AG09319 (cell line): ENCODE measurements around the gene SHCBP1L.

Experiments
- DNase-seq: peaks from one replicate; pipeline ENCODE4 v3.0.0-alpha.2; 2010; ENCODE audit warnings: low read depth; ENCODE audit errors: extremely low read depth
- CTCF ChIP-seq: IDR thresholded peaks from 2 replicates; pipeline ENCODE4 v1.5.1; 2011; ENCODE audit warnings: low read depth, mild to moderate bottlenecking, inconsistent platforms, low read length, moderate library complexity

SHCBP1L gene

GRCh38 chr1:182939413-182939812 lies 13.6 kb downstream of the SHCBP1L start:
- TF ChIP-seq CTCF = no peak
- DNase-seq = no peak

DNA sequence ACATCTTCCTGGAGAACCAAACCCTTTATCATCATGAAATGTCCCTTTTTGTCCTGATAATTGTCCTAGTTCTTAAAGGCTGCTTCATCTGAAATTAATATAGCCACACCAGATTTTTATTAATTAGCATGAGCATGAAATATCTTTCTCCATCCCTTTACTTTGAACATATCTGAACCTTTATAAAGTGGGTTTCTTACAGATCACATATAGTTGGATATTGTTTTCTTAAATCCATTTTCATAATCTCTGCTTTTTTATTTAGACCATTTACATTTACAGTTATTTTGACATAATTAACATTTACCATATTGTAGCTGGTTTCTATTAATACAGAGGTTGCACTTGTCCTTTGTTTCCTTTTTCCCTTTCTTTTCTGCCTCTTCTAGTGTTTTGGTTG lies 17.2 kb downstream of the SHCBP1L start:
- TF ChIP-seq CTCF = no peak
- no peak for DNase-seq

GRCh38 chr1:182930985-182931384 lies 22.0 kb downstream of the SHCBP1L start:
- no peak for TF ChIP-seq CTCF
- no peak for DNase-seq

DNA sequence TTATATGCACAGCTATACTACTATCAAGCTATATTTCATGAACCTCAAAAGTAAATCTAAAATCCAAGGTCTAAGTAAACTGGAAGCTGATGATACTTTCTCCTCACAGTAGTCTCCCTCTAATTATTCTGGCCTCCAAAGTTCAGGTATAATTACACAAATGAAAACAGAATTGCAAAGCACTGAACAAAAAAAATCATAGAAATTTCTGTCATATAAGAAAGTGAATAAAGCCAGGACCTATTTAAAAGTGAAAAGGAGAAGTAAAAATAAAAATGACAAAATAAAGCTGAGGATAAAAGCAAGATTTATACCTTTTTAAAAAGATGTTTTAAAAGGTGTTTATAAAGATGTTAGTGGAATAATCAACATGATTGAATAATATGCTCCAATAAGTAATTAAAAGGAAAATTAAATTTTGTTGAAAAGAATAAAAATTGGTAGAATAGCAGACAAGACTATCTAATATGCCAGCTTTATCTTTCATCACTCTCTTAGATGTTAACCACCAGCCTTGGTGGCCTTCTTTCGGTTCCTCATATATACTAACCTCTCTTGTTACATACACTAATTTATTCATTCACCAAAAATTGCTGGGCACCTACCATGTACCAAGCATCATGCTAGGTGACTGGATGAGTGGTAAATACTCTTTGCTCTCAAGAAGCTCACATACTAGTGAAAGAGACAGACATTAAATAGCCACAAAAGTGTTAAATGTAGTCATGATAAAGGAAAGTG lies 25.1 kb downstream of the SHCBP1L start:
- TF ChIP-seq CTCF = no peak
- no peak for DNase-seq

GRCh38 chr1:182925661-182926060 lies 27.3 kb downstream of the SHCBP1L start:
- DNase-seq = no peak
- TF ChIP-seq CTCF = no peak

GRCh38 chr1:182917378-182917777 lies 35.6 kb downstream of the SHCBP1L start:
- TF ChIP-seq CTCF = no peak
- no peak for DNase-seq

DNA sequence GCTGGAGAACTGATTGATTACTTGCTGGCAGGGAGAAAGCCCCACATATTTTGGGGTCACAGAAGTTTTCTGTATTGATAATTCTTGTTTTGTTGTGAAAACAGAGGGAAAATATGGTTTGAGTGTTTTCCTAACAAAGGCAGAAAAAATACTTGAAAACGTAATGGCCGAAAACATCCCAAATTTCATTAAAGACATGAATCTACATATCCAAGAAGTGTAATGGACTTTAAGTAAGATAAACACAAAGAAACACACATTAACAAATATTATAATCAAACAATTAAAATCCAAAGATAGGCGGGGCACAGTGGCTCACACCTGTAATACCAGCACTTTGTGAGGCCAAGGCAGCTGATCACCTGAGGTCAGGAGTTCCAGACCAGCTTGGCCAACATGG lies 39.6 kb downstream of the SHCBP1L start:
- DNase-seq = no peak
- TF ChIP-seq CTCF = no peak
